GM23248 (cell line): ENCODE measurements around the gene MRPL23.

Experiments used
- EZH2 ChIP-seq: fragments of 200-600 bp; sonication (generic); IDR thresholded peaks from 2 replicates; pipeline ENCODE4 v1.6.1; 2018; ENCODE audit warnings: antibody characterized with exemption, mild to moderate bottlenecking; ENCODE audit not compliant: insufficient read depth, poor library complexity, severe bottlenecking
- EZH2phosphoT487 ChIP-seq: fragments of 200-600 bp; sonication (generic); IDR thresholded peaks from 2 replicates; pipeline ENCODE4 v1.6.1; 2018; ENCODE audit warnings: antibody characterized with exemption, moderate library complexity, mild to moderate bottlenecking, low read depth; ENCODE audit not compliant: insufficient read depth

DNA sequence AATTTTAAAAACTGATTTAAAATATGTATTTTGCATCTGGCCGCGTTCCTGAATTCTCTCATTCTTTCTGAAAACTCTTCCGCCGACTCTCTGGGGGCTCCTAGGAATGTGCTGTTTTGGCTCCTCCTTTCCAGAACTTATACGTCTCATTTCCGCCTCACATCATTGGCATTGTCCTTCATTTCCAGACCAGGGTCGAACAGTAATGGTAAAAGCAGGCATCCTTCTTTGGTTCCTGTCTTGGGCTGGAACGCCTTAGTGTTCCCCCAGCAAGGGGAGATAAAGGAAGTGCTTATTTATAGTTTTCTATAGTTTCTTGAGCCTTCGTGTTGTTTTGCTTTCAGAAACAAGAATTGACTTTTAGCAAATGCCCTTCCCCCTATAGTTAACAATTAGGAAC is 38.5 kb upstream of the MRPL23 start:
- TF ChIP-seq EZH2phosphoT487: no peak
- TF ChIP-seq EZH2: no peak
